GM04503 (cell line): ENCODE data around the gene SPINT1.
"Not testable (repeated sequence)": the region's sequence is repeated elsewhere in the genome, so short reads cannot be mapped to it uniquely, and the experiment has no call there.

Experiments
- DNase-seq: peaks from one replicate; pipeline ENCODE4 v3.0.0-alpha.2; 2012; ENCODE audit warnings: low read depth

SPINT1 gene

GRCh38 chr15:40859206-40859851 is 15.5 kb downstream of the SPINT1 start:
- no peak for DNase-seq

- DNase-seq, result not testable (repeated sequence)
Observed at GRCh38 chr15:40861147-40861546, 17.3 kb downstream of the SPINT1 start.

- DNase-seq, result no peak
Observed at GRCh38 chr15:40863660-40864270, 19.9 kb downstream of the SPINT1 start.

- DNase-seq, result no peak
Observed at GRCh38 chr15:40867199-40867598, 23.4 kb downstream of the SPINT1 start.

GRCh38 chr15:40869686-40870085 is 25.8 kb downstream of the SPINT1 start:
- DNase-seq, result no peak

GRCh38 chr15:40870716-40871115 is 26.9 kb downstream of the SPINT1 start:
- DNase-seq, result no peak

GRCh38 chr15:40871749-40872617 is 28.1 kb downstream of the SPINT1 start:
- no peak for DNase-seq

GRCh38 chr15:40872791-40873693 is 29.2 kb downstream of the SPINT1 start:
- no peak for DNase-seq

GRCh38 chr15:40873694-40874561 is 30.1 kb downstream of the SPINT1 start, which contains the start of gene RHOV:
Gene RHOV (minus strand): TSS chr15:40874234. CDS start chr15:40874139, 95 bp downstream.
- DNase-seq, result no peak

- no peak for DNase-seq
Observed at GRCh38 chr15:40875991-40876730, 32.3 kb downstream of the SPINT1 start.

- no peak for DNase-seq
Observed at GRCh38 chr15:40877694-40878093, 33.8 kb downstream of the SPINT1 start.

- DNase-seq, result no peak
Observed at GRCh38 chr15:40878785-40879184, 34.9 kb downstream of the SPINT1 start.

- DNase-seq, result no peak
Observed at GRCh38 chr15:40879609-40880008, 35.8 kb downstream of the SPINT1 start.

GRCh38 chr15:40881351-40881750 is 37.5 kb downstream of the SPINT1 start:
- no peak for DNase-seq

GRCh38 chr15:40886586-40886985 is 42.7 kb downstream of the SPINT1 start:
- DNase-seq, result no peak

- DNase-seq, result no peak
Observed at GRCh38 chr15:40889112-40889511, 45.3 kb downstream of the SPINT1 start.

- no peak for DNase-seq
Observed at GRCh38 chr15:40891138-40891537, 47.3 kb downstream of the SPINT1 start.

- DNase-seq, result no peak
Observed at GRCh38 chr15:40891810-40892446, 48.1 kb downstream of the SPINT1 start.

- DNase-seq, result no peak
Observed at GRCh38 chr15:40892447-40893012, 48.7 kb downstream of the SPINT1 start.
